Psoas muscle (tissue), 8 donors: ENCODE data around the gene TENM4. TPM values are rescaled to one million over a fixed set of nuclear protein-coding genes. Genes with fewer than 3 reads are reported as not detected.
A peak's percentile ranks its signal among the peaks of the same experiment; 100 is the strongest.

Experiments
- ATAC-seq, 4 donors: fragments of 200-7000 bp; cut with Tn5 transposase; one replicate each; pipeline ENCODE4 v1.9.1; 2020; ENCODE audit warnings: moderate library complexity in 3 of 4, mild to moderate bottlenecking in 2 of 4
- DNase-seq, 2 donors: peaks; one replicate each; pipeline ENCODE4 v3.0.0-alpha.2; 2020
- H3K27ac ChIP-seq: fragments of 200-600 bp; one replicate; pipeline ENCODE4 v1.8.0; 2022
- H3K27me3 ChIP-seq, 3 donors: fragments of 200-600 bp in 1 of 3; one replicate each; pipeline versions ENCODE4 v1.6.1 to v1.8.0; 2013 to 2022; ENCODE audit warnings: low read length in 2 of 3, mild to moderate bottlenecking in 2 of 3, moderate library complexity in 1 of 3; ENCODE audit not compliant: insufficient read depth in 3 of 3
- H3K36me3 ChIP-seq, 2 donors: fragments of 200-600 bp in 1 of 2; one replicate each; pipeline versions ENCODE4 v1.6.1 to v1.8.0; 2013 to 2022; ENCODE audit warnings: low read depth in 1 of 2, mild to moderate bottlenecking in 1 of 2, moderate library complexity in 1 of 2; ENCODE audit not compliant: insufficient read depth in 1 of 2
- H3K4me1 ChIP-seq: fragments of 200-600 bp; one replicate; pipeline ENCODE4 v1.8.0; 2022
- H3K4me3 ChIP-seq: fragments of 200-600 bp; one replicate; pipeline ENCODE4 v1.8.0; 2022; ENCODE audit warnings: mild to moderate bottlenecking
- H3K9me3 ChIP-seq: fragments of 200-600 bp; one replicate; pipeline ENCODE4 v1.8.0; 2022
- WGBS, 3 donors: extraction: QIAGEN DNeasy Blood & Tissue Kit; methylation state at CpG; one replicate each; pipeline versions ENCODE4 v1.1.6 to v1.1.7; 2013; 5-methylcytosine and 5-hydroxymethylcytosine counted together
- intact Hi-C, 2 donors: fragments of 100-400 bp; cut with DNase I; formaldehyde crosslinking; loops; one replicate each; pipeline versions ENCODE4 v1.11.0 to v1.14.2; 2022
- polyA plus RNA-seq, 3 donors: library from polyadenylated mRNA; stranded (reverse); fragments of 200-250 nt; gene quantifications; one replicate each; pipeline ENCODE4 v1.2.3, GENCODE V29; 2013
- total RNA-seq, 4 donors: library from RNA; stranded (reverse); fragmentation: NEBNext Ultra II Directional in 2 of 4; extraction: Animal tissue kit (Norgen Biotek cat#: 25700) in 2 of 4; gene quantifications; one replicate each; pipeline versions ENCODE4 v1.2.1 to v1.2.4, GENCODE V29; 2021 to 2023
- TF ChIP-seq, protein P1 (sequence below): fragments of 200-600 bp; IDR thresholded peaks from one replicate; pipeline ENCODE4 v1.8.0; 2022; ENCODE audit warnings: antibody characterized with exemption
- donor health status: healthy with polysubstance abuse.
- donor health status: DM: no; HTN: no; CAD: no; lungs with moderate emphysema.
- donor health status: Bipolar disorder and iron deficiency.
- donor health status: healthy.
- donor health status: DM: yes; HTN: yes; CAD: no.
- donor health status: DM: no; HTN: no; CAD: no.
- donor health status: DM: no; HTN: no; CAD: no.
- donor health status: DM: yes; HTN: yes; CAD: no.

The TENM4 gene
- total and polyA plus RNA-seq, 7 donors, result 0.05 to 1.7 (median 0.48) TPM

GRCh38 chr11:79052544-79052943 is 388.3 kb downstream of the TENM4 start:
- H3K9me3 ChIP-seq, result no peaks in the 10 kb centered on the region
- DNase-seq (no peak), ATAC-seq (no peak)
- TF ChIP-seq, protein P1, sequence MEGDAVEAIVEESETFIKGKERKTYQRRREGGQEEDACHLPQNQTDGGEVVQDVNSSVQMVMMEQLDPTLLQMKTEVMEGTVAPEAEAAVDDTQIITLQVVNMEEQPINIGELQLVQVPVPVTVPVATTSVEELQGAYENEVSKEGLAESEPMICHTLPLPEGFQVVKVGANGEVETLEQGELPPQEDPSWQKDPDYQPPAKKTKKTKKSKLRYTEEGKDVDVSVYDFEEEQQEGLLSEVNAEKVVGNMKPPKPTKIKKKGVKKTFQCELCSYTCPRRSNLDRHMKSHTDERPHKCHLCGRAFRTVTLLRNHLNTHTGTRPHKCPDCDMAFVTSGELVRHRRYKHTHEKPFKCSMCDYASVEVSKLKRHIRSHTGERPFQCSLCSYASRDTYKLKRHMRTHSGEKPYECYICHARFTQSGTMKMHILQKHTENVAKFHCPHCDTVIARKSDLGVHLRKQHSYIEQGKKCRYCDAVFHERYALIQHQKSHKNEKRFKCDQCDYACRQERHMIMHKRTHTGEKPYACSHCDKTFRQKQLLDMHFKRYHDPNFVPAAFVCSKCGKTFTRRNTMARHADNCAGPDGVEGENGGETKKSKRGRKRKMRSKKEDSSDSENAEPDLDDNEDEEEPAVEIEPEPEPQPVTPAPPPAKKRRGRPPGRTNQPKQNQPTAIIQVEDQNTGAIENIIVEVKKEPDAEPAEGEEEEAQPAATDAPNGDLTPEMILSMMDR, result no peak
- H3K4me3 ChIP-seq, result no peak overlapping the region
- intact Hi-C loops, result no loop called here
- H3K27me3 ChIP-seq, result no peaks in the 10 kb centered on the region
- no peak overlapping the region for H3K27ac ChIP-seq
- 63 to 68% (median 63%) methylated on average over 3 of the region's 3 CpGs for WGBS, 3 donors
- H3K4me1 ChIP-seq, result no peaks in the 10 kb centered on the region
- H3K36me3 ChIP-seq, result no peaks in the 10 kb centered on the region

DNA sequence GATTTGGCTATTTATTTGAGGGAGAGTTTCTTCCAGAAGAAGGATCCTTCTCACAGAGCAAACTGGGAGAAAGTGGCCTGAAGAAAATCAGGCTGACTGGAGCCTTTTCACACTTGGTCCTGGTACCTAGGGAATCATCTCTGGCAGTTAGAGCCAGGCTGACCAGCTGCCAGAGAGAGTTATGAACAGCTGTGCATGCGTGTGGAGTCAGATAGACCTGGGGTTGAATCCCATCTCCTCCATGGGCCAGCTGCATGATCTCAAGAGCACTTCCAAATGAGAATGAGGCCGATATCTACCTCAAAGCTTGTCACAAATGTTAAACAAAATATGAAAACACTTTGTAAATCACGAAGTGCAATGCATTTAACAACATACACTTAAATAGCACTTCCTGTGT is 390.0 kb downstream of the TENM4 start:
- ATAC-seq (no peak), DNase-seq (peak in 1 of 2 donors; percentile 56)
- no peaks in the 10 kb centered on the region for H3K36me3 ChIP-seq
- WGBS, 3 donors, result 9 to 18% (median 12%) methylated on average over 3 of the region's 3 CpGs
- intact Hi-C loops, result no loop called here
- TF ChIP-seq, protein P1, result no peak
- no peak overlapping the region for H3K4me3 ChIP-seq
- H3K27ac ChIP-seq, result no peak overlapping the region
- no peaks in the 10 kb centered on the region for H3K4me1 ChIP-seq
- no peaks in the 10 kb centered on the region for H3K27me3 ChIP-seq
- H3K9me3 ChIP-seq, result no peaks in the 10 kb centered on the region

GRCh38 chr11:79049741-79050179 is 391.1 kb downstream of the TENM4 start:
- no peaks in the 10 kb centered on the region for H3K4me1 ChIP-seq
- TF ChIP-seq, protein P1, result no peak
- H3K9me3 ChIP-seq, result no peaks in the 10 kb centered on the region
- 95 to 99% (median 96%) methylated on average over 4 of the region's 4 CpGs for WGBS, 3 donors
- no peak for DNase-seq
- no peaks in the 10 kb centered on the region for H3K27me3 ChIP-seq
- no peak for ATAC-seq
- no peak overlapping the region for H3K4me3 ChIP-seq
- no peaks in the 10 kb centered on the region for H3K36me3 ChIP-seq
- intact Hi-C loops, result no loop called here
- H3K27ac ChIP-seq, result no peak overlapping the region

- DNase-seq, result no peak
- no peak for ATAC-seq
- H3K27me3 ChIP-seq, result no peaks in the 10 kb centered on the region
- TF ChIP-seq, protein P1, result no peak
- no peaks in the 10 kb centered on the region for H3K4me1 ChIP-seq
- H3K4me3 ChIP-seq, result no peak overlapping the region
- no peaks in the 10 kb centered on the region for H3K9me3 ChIP-seq
- intact Hi-C loops, result no loop called here
- H3K27ac ChIP-seq, result no peak overlapping the region
- no peaks in the 10 kb centered on the region for H3K36me3 ChIP-seq
- WGBS, 3 donors, result 90 to 94% (median 94%) methylated on average over 1 of the region's 1 CpG
These were observed 392.9 kb downstream of the TENM4 start for GRCh38 chr11:79047980-79048379.

DNA sequence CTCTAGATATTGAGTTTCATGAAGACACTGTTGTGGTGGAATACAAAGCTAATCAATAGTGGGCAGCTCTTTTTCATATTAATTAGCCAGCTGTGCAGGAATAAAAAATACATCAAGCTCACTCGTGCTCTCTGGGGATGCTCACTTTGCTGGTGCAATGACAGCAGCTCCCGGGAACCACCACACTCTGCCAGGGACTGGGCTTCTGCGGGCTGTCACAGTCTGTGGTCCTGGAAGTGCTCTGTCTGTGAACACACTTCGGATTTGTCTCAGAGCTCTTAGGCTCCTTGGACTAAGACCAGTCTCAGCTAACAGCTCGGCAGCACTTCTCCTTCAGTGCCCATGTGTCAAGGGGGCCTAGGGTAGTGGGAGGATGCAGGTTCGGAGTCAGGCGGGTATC is 393.5 kb downstream of the TENM4 start:
- DNase-seq (no peak), ATAC-seq (no peak)
- no peaks in the 10 kb centered on the region for H3K36me3 ChIP-seq
- intact Hi-C loops, result no loop called here
- H3K27ac ChIP-seq, result no peak overlapping the region
- TF ChIP-seq, protein P1, result no peak
- H3K9me3 ChIP-seq, result no peaks in the 10 kb centered on the region
- H3K27me3 ChIP-seq, result no peaks in the 10 kb centered on the region
- no peaks in the 10 kb centered on the region for H3K4me1 ChIP-seq
- no peak overlapping the region for H3K4me3 ChIP-seq
- WGBS, 3 donors, result 66 to 73% (median 72%) methylated on average over 7 of the region's 7 CpGs
